Hematopoietic multipotent progenitor cell treated with erythropoietin and hydrocortisone succinate and interleukin-3 and kit ligand, for 15 days (in vitro differentiated cells): ENCODE results near the gene FBXL7.

Experiments used
- DNase-seq: peaks from one replicate; pipeline ENCODE4 v3.0.0-alpha.2; 2015; ENCODE audit warnings: low spot score

FBXL7 gene

DNA sequence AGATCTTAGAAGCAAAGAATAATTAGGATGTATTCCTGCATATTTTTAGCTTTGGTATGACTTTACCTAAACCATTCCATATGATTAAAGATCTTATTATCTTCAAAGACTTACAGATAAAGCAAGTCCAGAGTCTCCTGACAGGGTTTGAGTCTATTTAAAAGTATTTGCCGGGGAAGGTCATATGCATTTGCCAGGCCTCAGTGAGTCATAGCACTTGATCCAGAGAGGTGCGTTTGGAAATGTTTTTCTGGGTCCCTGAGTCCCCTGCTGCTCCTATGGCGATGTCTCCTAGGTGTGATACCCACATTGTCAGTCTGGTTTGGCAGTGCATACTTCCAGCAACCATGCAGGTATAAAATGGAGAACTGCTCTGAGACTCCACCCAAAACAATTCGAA lies 217.0 kb downstream of the FBXL7 start:
- DNase-seq = no peak

DNA sequence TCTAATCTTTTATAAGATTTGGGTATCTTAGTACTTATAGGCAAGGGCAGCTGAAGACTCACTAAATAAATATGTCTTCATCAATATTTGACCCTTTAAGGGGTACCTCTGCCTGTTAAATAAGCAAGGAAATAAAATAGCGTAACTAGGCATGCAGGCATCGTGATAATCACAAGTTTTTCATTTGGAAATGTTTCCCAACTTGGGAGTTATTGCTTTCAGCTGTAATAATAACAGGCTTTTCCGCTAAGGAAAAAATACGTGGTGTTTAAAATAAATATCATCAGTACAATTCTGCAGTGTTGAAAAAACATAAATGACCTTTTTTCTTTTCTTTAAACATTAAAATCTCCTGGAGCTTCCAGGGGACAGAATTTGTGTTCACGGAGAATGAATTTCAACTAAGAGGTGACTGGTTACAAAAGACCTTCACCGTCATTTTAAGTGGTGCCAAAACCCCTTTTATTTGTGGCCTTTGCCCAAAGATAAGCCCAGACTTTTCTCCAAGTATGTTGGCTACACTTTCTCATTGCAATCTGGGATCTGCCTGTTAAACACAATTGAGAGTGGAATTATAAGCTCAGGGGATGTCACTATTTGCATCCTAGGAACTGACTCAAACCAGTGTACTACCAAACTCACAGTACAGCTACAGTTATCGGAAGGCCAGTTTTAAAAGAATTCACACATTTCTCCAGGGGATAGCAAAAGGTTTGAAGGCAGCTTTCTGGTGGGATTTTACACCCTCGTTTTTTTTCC lies 218.6 kb downstream of the FBXL7 start:
- no peak for DNase-seq

DNA sequence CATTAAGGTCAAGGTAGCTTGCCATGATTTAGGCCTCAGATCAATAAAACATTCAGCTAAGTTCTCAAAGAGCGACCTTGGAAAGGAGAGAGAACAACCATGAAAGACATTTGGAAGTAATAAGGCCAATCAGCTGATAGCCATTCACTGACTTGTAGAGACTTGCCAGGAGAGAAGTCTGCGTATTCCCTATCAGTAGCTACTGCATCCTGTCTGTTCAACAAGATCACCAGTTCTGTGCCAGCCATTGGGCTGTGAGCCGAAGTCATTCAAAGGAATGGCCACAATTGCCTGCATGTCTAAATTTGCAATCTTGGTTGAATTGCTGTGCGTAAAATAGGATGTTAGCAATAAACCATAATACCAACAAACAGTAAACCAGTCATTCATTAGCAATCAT lies 219.8 kb downstream of the FBXL7 start:
- no peak for DNase-seq

DNA sequence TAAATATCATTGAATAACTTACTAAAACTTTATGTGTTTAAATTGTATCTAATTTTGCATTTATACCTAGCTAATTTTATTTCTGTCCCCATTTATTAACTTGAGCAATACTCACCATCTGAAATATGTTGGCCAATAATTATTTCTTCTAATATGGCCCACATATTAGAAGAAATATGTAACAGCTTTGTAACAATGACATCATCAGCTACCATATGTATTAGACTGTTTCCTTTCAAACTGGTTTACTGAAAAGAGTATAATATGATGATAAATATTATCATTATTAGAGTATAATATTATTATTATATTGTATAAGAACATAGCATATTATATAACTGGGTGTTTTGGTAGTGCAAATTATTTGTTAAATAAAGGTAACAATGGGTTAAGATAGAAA lies 220.5 kb downstream of the FBXL7 start:
- no peak for DNase-seq

DNA sequence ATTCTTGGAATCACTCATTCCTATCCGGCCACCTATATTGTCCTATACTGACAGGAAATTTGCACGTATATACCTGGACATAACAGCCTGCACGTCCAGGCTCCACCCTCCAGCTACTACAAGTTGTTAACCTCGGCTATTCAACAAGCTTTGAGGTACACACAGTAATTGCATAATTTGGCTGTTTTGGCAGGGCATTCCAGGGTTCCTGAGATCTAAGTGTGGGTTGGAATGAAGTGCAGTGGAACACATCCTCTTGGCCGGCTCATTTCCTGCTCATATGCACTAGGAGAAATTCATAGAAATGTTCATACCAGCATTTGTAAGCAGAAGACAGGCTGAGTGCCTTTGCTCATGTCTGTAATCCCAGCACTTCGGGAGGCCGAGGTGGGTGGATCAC lies 222.3 kb downstream of the FBXL7 start:
- DNase-seq = no peak

DNA sequence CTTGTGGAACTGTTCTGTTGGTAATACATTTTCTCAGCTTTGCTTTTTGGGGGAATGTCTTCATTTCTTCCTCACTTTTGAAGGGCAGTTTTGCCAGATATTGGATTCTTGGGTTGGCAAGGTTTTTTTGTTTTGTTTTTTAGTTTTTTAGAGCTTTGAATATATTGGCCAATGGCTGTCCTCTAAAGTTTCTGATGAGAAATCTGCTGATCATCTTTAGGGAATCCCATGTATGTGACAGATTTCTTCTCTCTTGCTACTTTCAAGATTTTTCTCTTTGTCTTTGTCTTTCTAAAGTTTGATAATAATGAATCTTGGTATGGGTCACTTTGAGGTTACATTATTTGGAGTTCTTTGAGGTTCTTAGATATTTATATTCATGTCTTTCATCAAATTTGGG lies 227.4 kb downstream of the FBXL7 start:
- no peak for DNase-seq

DNA sequence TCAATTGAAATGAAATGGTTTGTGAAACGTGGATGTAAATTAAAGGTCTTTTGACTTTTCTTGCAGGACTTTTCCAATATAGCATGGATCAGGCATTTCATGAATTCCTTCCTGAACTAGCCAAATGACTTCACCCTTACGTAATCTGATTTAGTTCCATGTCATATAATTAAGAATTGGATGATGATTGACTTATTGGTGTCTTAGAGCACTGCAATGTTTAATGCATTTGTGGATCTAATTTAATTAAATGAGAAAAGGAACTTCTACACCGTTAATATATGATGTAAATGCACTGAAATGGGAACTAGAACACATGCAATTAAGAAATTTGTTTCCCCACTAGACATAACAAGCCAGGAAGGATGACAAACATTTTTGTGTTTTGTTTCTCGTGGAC lies 228.8 kb downstream of the FBXL7 start:
- no peak for DNase-seq

DNA sequence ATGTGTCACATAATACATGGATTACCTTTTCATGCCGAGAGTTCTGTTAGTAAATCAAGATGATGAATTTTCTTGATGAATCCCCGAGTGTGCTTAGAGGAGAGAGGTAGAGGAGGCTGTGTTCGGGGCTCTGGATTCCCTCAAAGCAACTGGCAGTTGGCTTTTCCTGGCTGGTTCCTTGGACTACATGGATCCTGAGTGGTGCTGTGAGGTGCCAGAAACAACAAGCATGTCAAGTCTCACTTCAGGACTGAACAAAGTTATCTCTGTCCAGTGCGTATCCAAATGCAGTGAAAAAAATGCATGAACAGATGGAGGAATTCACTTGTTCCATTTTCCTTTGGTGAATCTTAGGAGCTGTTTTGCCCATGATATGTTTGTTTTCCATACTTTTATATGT lies 231.7 kb downstream of the FBXL7 start:
- DNase-seq = no peak

DNA sequence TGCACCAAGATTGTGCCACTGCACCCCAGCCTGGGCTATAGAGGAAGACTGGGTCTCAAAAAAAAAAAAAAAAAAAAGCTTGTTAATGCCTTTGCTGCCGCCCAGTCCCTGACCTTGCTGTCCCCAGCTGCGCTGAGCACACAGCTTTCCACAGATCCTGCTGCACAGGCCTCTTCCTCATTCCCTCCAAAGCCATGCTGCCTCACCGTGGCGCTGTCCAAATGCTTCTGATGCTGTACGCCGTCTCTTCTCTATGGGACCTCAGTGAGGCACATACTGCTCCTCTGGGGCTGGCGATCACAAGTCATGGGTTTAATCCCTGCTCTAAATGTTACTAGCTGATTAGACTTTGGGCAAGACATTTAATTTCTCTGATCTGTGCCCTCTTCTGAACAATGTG lies 234.1 kb downstream of the FBXL7 start:
- DNase-seq = no peak

DNA sequence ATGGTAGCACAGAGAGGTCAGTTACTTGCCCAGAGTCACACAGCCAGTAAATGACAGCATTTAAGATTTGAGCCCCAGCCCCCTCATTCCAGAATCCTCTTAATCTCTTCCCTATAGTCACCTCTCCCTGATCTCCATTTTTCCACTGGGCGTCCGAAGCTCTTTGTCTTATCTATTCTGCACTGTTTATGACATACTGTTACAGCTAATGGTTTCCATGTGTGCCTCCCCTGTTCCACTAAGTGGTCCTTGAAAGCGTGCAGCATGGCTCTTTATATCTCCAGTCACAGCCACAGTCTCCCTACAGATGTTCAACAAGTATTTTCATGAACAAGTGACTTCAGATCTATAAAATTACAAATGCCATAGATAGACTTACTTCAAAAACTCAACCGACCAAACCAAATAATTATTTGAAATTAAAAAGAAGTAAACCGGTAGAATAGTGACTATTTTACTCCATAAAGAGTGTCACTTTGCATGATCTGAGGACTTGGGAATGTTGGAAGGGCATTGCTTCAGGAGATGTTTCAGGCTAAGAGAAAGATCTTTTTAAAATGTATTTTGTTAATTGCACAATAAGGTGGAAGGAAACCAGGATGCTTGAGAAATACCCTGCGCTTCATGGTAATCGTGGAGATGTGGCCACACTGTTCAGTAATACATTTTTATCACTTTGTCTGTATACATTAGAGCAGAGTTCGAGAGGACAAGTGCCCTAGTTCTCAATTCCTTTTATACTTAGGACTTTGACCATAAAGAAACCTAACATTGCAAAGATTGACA lies 237.2 kb downstream of the FBXL7 start:
- DNase-seq = no peak

DNA sequence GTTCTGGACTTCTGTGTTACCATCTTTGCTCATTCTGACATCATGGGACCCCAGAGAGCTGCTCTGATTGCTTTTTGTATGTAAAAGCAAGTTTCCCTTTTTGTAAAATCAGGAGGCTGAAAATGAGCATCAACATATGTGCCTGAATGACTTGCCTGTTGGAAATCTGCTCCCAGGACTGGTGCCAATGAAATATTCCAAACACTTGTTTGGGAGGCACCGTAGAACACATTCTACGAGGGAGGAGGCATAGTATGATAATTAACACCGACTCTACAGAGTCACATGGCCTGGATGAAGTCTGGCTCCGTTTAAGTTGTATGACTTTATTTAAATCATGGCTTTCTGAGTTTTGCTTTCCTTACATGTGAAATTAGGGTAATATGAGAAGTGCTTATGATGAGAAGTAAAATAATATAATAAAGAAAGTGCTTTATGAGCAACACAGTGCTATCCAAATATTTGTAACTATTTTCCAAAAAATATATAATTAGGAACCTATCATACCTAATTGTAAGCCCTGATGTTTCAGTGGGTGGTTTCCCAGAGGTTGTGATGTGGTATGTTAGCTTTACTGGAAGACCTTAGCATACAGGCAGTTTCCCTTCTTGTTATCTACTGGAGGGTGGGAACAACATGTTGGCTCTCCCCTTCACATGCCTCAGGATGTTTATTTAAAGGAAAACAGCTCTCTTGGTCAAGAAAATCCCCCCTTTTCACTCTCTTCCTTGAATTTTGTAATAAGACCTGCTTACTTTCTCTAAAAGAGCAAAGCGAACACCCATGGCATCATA lies 238.1 kb downstream of the FBXL7 start:
- DNase-seq = no peak

DNA sequence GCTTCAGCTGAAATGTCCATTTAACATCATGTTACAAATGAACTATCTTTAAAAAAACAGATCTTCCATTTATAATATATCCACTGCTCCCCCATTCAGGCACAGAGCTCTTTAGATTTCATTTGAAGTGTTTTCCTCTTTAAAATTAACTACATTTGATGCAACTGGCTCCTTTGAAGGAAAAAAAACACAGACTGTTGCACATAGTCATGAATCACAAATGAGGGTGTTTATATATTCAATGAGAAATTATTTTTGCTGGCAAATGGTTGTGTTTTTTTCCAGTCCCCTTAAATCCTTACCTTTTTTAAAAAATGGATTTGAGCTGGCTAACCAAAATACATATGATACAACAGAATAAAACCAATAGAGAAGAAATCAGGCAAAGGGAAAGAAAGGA lies 240.4 kb downstream of the FBXL7 start:
- DNase-seq = no peak

DNA sequence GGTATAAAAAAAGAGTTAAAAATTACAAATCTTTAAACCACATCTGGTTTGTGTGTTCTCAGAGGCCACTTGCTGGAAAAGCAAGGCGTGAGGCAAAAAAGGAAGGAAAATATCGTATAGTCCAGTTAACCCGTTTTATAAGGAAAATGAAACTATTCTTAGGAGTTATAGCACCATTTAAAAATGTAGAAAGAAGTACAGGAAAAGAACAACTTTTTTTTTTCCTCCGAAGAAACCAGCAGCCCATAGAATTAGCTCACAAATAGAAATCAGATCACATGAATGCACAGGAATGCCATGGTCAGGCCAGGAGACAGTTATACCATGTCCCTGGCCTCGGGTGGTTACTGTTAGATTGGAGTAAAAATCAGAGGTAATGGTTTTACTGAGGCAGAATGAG lies 241.6 kb downstream of the FBXL7 start:
- DNase-seq = no peak

DNA sequence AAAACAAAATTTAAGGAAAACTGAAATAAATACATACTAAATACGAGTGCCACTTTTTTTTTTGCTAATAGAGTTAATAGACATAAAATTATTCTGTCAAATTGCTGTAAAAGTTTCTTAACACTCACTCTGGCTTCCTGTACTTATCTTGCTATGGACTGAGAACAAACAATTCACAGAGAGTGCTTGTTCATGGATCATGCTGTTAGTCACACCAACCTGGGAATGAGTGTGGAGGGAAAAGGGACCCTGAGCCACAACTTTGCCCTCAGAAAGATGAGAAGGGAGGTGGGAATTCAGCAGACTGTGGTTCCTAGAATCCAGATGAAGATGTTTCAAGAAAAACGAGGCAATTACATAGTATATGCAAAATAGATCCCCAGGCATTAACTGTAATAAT lies 246.9 kb downstream of the FBXL7 start:
- DNase-seq = no peak

DNA sequence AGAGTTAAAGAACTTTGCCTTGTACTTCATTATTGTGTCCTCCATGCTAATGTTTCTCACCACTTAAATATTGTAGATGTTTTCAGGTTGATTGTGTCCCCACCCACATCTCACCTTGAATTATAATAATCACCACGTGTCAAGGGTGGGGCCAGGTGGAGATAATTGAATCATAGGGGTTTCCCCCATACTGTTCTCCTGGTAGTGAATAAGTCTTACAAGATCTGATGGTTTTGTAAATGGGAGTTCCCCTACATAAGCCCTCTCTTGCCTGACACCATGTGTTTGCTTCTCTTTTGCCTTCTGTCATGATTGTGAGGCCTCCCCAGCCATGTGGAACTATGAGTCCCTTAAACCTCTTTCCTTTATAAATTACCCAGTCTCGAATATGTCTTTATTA lies 248.3 kb downstream of the FBXL7 start:
- DNase-seq = no peak

DNA sequence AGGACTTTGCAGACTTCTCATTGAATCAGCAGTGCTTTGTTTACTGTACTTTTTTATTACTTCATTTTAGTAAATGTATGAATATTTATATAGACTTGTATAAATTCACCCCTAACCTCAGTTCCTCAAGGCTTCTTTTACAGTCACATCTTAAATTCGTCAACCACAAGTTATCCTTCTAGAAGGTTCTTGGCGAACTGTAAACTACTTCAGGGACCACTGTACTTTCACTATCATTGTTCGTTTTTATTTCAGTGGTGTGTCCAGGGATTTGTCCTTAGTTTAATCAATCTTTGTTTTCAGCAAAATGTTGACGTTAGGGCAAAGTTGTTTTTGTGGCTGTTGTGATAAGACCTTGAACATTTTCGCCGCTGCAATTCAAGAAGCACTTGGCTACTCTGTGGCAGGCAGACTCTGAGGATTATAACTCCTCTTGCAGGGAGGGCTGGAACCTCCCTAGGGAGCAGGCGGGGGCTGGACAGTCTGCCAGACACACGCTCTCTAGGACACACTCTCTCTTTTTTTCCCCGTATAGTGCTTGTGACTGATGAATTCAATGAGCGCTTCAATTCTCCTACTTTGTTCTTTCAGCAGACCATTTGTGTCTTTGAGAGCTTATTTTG lies 252.8 kb downstream of the FBXL7 start:
- no peak for DNase-seq

DNA sequence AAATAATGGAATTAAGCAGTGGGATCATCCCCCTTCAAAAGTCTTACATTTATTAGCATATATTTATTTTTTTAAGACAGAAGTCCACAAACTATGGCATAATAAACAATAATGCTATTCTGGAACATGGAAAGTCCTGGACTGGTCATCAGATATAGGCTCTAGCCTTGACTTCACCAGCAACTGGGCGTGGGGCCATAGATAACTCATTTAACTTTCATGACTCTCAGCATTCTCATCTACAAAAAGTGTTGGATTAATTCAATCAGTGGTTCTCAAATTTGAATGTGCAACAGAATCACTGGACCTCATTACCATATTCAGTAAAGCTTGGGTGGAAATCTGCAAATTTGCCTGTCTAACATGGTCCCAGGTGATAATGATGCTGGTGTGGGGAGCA lies 253.8 kb downstream of the FBXL7 start:
- no peak for DNase-seq

DNA sequence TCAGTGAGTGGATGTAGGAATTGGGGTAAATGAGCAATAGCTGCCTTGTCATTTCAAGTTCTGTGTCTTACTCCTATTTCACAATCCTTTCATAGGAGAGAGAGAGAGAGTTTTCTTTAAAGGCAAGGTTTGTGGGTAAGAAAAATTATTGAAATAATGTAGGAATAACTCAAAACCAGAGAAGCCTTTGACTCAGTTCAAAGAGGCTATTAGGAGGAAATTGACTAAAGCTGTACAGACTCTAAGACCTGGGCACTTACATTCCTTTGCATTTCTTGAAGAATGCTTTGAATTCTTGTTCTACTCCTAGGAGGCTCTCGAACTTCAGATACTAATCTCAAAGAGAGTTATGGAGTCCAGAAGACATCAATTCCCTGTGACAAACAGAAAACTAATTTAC lies 257.1 kb downstream of the FBXL7 start:
- no peak for DNase-seq

DNA sequence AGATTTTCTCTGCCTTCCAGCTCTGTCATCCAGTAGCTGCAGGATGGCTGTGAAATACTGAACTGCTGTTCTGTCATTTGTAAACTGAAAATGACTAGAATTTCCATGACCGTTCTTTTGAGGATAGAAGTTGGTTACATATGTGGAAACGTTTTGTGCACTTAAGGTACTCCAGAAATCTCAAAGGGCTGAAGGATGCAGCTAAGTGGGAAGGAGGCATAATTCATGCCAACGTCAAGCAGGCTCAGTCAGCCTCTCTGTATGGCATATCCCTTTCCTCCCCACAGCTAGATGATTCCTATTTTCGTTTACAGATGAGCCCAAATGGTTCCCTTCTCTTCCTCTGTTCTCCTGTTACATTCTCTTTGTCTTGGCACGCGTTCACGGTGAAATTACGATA lies 257.6 kb downstream of the FBXL7 start:
- DNase-seq = no peak

DNA sequence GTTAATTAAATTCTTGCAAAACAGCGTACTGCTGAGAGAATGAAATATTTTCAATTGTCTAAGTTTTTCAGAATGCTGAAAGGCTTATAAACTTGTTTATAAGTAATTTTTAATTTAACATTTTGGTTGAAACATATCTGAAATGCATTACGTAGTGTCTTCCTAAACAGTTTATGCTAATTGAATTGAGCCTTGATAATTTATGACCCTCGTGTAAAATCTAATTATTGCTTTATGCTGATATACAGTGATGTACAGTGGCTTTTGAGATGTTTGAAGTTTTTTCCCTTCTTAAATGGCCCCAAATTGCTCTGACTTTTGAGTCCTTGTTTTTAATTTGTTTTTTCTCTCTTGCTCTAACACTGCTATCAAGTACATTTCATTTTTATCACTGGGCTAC lies 262.7 kb downstream of the FBXL7 start:
- DNase-seq = no peak

DNA sequence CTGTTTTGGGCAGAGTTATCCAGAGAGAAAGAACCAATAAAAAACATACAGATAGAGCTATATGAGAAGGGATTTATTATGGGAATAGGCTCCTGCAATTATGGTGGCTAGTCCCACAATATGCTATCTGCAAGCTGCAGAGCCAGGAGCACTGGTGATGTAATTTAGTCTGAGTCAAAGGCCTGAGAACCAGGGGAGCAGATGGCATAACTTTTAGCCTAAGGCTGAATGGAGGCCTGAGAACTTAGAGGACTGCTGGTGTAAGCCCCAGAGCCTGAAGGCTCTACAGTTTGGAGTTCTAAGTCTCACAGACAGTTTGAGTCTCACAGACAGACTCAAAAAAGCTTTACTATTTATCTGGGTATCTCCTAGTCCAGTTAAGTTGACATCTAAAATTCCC lies 263.8 kb downstream of the FBXL7 start:
- DNase-seq = no peak

DNA sequence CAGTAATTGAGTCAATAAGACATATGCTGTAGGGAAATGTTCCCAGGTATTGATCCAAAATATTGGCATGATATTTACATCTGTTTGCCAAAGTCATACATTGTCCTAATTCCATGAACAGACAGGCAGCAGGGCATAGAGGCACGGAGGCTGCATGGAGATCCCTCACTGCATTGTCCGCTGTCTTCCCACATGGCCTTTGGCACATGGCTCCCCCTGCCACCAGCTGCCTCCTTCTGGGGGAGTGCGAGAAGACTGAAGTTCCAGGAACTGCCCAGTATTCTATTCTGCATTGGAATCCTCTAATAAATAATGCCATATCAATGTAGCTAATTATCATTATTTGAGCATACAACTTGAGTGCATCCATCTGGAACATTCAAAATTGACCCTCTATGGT lies 269.0 kb downstream of the FBXL7 start:
- DNase-seq = no peak

DNA sequence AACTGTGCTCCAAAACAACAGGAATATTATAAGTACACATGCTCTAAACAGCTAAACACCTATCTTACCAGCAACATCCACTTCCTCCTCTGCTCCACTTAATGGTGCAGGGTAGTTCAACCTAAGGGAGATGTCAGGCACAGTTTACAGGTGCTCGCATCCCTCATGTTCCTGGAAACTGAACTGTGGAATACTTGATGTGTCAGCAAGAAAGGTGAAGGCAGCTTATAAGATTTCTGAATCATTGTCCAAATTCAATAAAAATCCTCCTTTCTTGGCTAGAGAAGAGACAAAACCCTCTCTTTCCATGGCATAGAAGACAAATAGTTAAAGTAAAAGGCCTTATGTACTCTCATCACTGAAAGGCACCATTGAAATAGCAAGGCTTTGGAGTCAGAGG lies 272.2 kb downstream of the FBXL7 start:
- no peak for DNase-seq
